ENCODE results near the gene HSPD1. TPM values are rescaled to one million over a fixed set of nuclear protein-coding genes. Genes with fewer than 3 reads are reported as not detected.

The HSPD1 gene
- total RNA-seq, 1 experiment from 2014 or later: 995 TPM

- ChIA-PET CTCF (no interaction called here), RAD21 (ENCODE audit: low non-redundant PET in 1 of 2, low total read pairs in 2 of 2, uncharacterized antibody in 2 of 2, unreplicated experiment in 2 of 2) (no interaction called here), POLR2A (no interaction called here)
- Histone ChIP-seq H2AFZ (ENCODE audit: low read depth, low read length, poor library complexity, severe bottlenecking) (no peak overlapping the region), H3K9me3 (ENCODE audit: control insufficient read depth in 1 of 2, insufficient read depth in 1 of 2, low read depth in 1 of 2, low read length in 2 of 2) (no peaks in the 10 kb centered on the region), H3K4me2 (ENCODE audit: low read length) (no peak overlapping the region), H4K20me1 (ENCODE audit: insufficient read depth) (no peaks in the 10 kb centered on the region), H3K27ac (ENCODE audit: low read depth, low read length) (no peak overlapping the region), H3K9ac (ENCODE audit: low read length) (no peak overlapping the region), H3K9me2 (ENCODE audit: insufficient read depth) (no peaks in the 10 kb centered on the region), H3K36me3 (ENCODE audit: control insufficient read depth in 1 of 2, insufficient read depth in 2 of 2, low read length in 2 of 2) (no peaks in the 10 kb centered on the region), H3K27me3 (ENCODE audit: insufficient read depth, low read length) (no peaks in the 10 kb centered on the region), H3K79me2 (ENCODE audit: insufficient read depth, low read length) (no peaks in the 10 kb centered on the region), H3K4me1 (ENCODE audit: control insufficient read depth in 1 of 2, insufficient read depth in 2 of 2, low read length in 2 of 2) (no peaks in the 10 kb centered on the region), H3K4me3 (replicated peaks in 1 of 2; ENCODE audit: low read depth in 1 of 2, low read length in 2 of 2) (no peak overlapping the region)
- no TSS peak for BruUV-seq (replicated peaks)
- DNase-seq (ENCODE audit: low read depth, low spot score): no peak
- TF ChIP-seq ATF3 (IDR thresholded peaks at IDR 0.05) (no peak), CEBPB (IDR thresholded peaks at IDR 0.05; ENCODE audit: low read depth) (no peak), EGR1 (IDR thresholded peaks at IDR 0.05; ENCODE audit: low read depth) (no peak), YY1 (IDR thresholded peaks at IDR 0.05; ENCODE audit: extremely low read depth, insufficient replicate concordance, low read depth, low read length) (no peak), ZNF274 (IDR thresholded peaks at IDR 0.05; ENCODE audit: low read depth, low read length) (no peak), SP1 (IDR thresholded peaks at IDR 0.05; ENCODE audit: low read depth) (no peak), POLR2AphosphoS5 (IDR thresholded peaks at IDR 0.05; ENCODE audit: low read depth, low read length) (no peak), ELF1 (IDR thresholded peaks at IDR 0.05; ENCODE audit: borderline replicate concordance, low read depth) (no peak), JUND (IDR thresholded peaks at IDR 0.05) (no peak), SIN3A (IDR thresholded peaks at IDR 0.05; ENCODE audit: low read depth) (no peak), EZH2 (IDR thresholded peaks at IDR 0.05) (no peak), SRF (IDR thresholded peaks at IDR 0.05; ENCODE audit: low read depth) (no peak), CBX3 (IDR thresholded peaks at IDR 0.05; ENCODE audit: low read depth) (no peak)
- TF ChIP-seq, protein P1, sequence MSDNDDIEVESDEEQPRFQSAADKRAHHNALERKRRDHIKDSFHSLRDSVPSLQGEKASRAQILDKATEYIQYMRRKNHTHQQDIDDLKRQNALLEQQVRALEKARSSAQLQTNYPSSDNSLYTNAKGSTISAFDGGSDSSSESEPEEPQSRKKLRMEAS (IDR thresholded peaks at IDR 0.05): no peak
- TF ChIP-seq, protein P2, sequence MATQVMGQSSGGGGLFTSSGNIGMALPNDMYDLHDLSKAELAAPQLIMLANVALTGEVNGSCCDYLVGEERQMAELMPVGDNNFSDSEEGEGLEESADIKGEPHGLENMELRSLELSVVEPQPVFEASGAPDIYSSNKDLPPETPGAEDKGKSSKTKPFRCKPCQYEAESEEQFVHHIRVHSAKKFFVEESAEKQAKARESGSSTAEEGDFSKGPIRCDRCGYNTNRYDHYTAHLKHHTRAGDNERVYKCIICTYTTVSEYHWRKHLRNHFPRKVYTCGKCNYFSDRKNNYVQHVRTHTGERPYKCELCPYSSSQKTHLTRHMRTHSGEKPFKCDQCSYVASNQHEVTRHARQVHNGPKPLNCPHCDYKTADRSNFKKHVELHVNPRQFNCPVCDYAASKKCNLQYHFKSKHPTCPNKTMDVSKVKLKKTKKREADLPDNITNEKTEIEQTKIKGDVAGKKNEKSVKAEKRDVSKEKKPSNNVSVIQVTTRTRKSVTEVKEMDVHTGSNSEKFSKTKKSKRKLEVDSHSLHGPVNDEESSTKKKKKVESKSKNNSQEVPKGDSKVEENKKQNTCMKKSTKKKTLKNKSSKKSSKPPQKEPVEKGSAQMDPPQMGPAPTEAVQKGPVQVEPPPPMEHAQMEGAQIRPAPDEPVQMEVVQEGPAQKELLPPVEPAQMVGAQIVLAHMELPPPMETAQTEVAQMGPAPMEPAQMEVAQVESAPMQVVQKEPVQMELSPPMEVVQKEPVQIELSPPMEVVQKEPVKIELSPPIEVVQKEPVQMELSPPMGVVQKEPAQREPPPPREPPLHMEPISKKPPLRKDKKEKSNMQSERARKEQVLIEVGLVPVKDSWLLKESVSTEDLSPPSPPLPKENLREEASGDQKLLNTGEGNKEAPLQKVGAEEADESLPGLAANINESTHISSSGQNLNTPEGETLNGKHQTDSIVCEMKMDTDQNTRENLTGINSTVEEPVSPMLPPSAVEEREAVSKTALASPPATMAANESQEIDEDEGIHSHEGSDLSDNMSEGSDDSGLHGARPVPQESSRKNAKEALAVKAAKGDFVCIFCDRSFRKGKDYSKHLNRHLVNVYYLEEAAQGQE (IDR thresholded peaks at IDR 0.05; ENCODE audit: low read depth): no peak
- TF ChIP-seq, protein P3, sequence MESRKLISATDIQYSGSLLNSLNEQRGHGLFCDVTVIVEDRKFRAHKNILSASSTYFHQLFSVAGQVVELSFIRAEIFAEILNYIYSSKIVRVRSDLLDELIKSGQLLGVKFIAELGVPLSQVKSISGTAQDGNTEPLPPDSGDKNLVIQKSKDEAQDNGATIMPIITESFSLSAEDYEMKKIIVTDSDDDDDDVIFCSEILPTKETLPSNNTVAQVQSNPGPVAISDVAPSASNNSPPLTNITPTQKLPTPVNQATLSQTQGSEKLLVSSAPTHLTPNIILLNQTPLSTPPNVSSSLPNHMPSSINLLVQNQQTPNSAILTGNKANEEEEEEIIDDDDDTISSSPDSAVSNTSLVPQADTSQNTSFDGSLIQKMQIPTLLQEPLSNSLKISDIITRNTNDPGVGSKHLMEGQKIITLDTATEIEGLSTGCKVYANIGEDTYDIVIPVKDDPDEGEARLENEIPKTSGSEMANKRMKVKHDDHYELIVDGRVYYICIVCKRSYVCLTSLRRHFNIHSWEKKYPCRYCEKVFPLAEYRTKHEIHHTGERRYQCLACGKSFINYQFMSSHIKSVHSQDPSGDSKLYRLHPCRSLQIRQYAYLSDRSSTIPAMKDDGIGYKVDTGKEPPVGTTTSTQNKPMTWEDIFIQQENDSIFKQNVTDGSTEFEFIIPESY (IDR thresholded peaks at IDR 0.05; ENCODE audit: extremely low read depth, insufficient replicate concordance, low read length): no peak
- intact Hi-C loops (cut with micrococcal nuclease): no loop called here
- ATAC-seq: no peak
These were observed 56.8 kb downstream of the HSPD1 start for GRCh38 chr2:197442857-197443256.
